PC-3 (cell line): ENCODE data around the gene DIS3L2.

Experiments
- EZH2 ChIP-seq: fragments of 300-600 bp; sonication (generic); IDR thresholded peaks from one replicate; pipeline ENCODE4 v1.6.1; 2017; ENCODE audit warnings: antibody characterized with exemption, mild to moderate bottlenecking, low read length; ENCODE audit not compliant: unreplicated experiment
- EZH2phosphoT487 ChIP-seq: fragments of 300-600 bp; sonication (generic); IDR thresholded peaks from 2 replicates; pipeline ENCODE4 v1.6.1; 2018; ENCODE audit warnings: mild to moderate bottlenecking, antibody characterized with exemption, low read length, borderline replicate concordance
- TF ChIP-seq, protein P1 (sequence below): fragments of 300-600 bp; sonication (generic); conservative IDR thresholded peaks from 2 replicates; pipeline ENCODE4 v1.5.1; 2017; ENCODE audit warnings: antibody characterized with exemption, low read depth, mild to moderate bottlenecking, low read length

- TF ChIP-seq EZH2phosphoT487: no peak
- TF ChIP-seq, protein P1, sequence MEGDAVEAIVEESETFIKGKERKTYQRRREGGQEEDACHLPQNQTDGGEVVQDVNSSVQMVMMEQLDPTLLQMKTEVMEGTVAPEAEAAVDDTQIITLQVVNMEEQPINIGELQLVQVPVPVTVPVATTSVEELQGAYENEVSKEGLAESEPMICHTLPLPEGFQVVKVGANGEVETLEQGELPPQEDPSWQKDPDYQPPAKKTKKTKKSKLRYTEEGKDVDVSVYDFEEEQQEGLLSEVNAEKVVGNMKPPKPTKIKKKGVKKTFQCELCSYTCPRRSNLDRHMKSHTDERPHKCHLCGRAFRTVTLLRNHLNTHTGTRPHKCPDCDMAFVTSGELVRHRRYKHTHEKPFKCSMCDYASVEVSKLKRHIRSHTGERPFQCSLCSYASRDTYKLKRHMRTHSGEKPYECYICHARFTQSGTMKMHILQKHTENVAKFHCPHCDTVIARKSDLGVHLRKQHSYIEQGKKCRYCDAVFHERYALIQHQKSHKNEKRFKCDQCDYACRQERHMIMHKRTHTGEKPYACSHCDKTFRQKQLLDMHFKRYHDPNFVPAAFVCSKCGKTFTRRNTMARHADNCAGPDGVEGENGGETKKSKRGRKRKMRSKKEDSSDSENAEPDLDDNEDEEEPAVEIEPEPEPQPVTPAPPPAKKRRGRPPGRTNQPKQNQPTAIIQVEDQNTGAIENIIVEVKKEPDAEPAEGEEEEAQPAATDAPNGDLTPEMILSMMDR: no peak
- TF ChIP-seq EZH2: no peak
These were observed 159.4 kb downstream of the DIS3L2 start for GRCh38 chr2:232120911-232121310.
